GM19455 (cell line): Measurements from ENCODE around the gene FKBP9.
A peak's percentile ranks its signal among the peaks of the same experiment; 100 is the strongest.
"Not testable (repeated sequence)": the region's sequence is repeated elsewhere in the genome, so short reads cannot be mapped to it uniquely, and the experiment has no call there.

Source experiments
- ATAC-seq: cut with Tn5 transposase; IDR thresholded peaks from one replicate; pipeline ENCODE4 v1.9.1; 2021; ENCODE audit not compliant: unreplicated experiment

Gene FKBP9, protein sequence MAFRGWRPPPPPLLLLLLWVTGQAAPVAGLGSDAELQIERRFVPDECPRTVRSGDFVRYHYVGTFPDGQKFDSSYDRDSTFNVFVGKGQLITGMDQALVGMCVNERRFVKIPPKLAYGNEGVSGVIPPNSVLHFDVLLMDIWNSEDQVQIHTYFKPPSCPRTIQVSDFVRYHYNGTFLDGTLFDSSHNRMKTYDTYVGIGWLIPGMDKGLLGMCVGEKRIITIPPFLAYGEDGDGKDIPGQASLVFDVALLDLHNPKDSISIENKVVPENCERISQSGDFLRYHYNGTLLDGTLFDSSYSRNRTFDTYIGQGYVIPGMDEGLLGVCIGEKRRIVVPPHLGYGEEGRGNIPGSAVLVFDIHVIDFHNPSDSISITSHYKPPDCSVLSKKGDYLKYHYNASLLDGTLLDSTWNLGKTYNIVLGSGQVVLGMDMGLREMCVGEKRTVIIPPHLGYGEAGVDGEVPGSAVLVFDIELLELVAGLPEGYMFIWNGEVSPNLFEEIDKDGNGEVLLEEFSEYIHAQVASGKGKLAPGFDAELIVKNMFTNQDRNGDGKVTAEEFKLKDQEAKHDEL

DNA sequence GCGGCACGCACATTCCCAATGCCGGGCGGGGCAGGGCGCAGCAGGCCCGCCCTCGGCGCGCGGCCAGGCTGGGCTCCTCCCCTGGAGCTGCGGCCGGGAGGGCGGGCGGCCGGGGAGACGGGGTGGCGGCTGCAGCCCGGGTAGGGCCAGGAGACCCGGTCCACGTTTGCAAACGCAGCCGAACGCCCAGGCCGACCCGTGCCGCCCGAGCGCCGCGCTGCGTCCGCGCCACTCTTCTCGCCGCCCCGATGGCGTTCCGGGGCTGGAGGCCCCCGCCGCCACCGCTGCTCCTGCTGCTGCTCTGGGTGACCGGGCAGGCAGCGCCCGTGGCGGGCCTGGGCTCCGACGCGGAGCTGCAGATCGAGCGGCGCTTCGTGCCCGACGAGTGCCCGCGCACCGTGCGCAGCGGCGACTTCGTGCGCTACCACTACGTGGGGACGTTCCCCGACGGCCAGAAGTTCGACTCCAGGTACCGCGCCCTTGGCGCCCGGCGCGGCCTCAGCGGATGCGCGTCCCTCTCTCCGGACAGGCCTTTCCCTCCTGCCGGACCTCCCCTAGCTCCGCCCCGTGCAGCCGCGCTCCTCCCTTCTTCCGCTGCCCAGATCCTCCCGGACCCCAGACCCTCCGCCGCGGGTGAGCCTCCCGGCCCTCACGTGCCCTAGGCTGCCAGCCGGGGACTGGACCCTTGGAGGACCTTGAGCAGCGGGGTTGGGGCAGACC lies at the start of gene FKBP9:
Gene FKBP9, plus strand, starts transcription at position 115 of the 720 bp plus-strand sequence. Its CDS starts 134 bp downstream, at position 249.
- ATAC-seq = peak; percentile 90

DNA sequence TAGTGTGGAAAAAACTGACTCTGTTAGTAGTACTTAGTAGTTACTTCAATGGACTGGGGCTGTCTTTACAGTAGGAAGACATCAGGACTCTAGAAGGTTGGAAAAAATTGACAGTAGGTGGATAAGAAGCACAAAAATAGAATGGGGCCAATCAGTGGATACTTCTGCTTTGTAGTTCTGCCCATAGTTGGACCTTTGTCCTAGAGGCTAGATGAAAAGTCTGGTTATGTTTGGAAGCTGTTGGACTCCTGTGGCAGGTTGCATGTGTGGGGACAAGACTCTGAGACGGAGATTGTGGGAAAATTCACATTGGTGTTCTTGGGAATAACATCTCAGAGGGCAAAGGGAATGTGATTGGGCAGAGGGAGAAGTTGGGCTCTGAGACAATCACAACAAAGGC lies 47.0 kb upstream of the FKBP9 start:
- ATAC-seq = no peak

DNA sequence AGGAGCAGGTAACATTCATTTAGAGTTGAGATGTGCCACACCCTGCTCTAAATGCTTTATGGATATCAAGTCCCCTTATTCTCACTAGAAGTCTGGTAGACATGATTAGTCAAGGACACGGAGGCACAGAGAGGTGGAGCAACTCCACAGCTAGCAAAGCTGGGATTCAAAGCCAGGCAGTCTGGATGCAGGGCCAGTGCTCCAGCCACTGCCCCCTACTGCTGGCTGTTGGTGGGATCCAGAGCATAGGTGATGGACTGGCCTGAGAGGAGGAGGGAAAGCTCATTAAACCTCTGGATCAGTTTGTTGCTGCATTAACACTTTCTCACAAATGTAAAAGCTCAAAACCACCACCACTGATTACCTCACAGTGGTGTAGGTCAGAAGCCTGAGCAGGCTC lies 43.1 kb upstream of the FKBP9 start:
- no peak for ATAC-seq

DNA sequence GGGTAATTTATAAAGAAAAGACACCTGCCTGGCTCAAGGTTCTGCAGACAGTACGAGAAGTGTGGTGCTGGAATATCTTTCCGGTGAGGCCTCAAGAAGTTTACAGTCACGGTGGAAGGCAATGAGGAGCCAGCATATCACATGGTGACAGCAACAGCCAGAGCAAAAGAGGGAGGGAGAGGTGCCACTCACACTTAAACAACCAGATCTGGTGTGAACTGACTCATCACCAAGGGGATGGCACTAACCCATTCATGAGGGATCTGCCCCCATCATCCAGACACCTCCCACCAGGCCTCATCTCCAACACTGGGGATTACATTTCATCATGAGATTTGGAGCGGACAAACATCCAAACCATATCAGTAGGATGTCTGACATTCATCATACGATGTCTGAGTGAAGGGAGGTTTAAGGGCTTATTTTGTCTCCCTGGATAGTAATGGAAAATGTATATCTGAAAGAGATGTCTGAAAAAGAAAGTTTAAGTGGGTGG lies 42.2 kb upstream of the FKBP9 start:
- no peak for ATAC-seq

DNA sequence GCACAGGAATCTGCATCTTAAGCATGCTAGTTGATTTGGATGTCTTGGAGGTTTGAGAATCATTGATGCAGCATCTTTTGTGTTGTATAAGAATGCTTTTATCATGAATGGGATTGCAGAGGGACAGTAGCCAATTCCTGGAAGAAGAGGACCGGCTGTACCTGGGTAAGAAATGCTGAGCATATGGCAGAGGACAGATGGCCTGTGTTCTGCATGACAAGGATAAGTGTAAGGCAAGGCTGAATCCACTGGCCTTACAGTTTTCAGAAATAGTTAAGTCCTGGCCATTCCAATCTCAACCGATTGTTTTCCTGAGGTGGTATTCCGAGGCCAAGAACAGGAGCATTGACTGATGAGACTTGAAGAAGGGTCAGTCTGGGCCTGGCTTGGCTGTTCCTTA lies 41.2 kb upstream of the FKBP9 start:
- no peak for ATAC-seq

DNA sequence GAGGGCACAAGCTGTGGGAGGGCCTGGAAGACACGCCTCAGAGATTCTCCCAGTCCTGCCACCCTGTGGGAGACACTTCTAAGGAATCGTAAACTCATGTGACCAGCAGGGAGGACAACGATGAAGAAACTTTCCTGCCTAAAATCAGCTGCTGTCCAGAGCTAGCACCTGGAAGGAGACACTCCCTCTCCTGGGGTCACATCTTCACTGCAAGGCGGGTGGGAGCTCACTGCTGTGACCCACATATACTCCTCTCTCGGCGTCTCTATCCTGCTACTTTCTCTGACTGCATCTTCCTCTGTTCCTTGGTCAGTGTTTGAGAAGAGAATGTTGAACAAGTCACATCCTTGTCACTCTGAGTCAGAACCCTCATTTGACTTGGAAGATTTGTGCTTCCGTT lies 40.2 kb upstream of the FKBP9 start:
- ATAC-seq = not testable (repeated sequence)

DNA sequence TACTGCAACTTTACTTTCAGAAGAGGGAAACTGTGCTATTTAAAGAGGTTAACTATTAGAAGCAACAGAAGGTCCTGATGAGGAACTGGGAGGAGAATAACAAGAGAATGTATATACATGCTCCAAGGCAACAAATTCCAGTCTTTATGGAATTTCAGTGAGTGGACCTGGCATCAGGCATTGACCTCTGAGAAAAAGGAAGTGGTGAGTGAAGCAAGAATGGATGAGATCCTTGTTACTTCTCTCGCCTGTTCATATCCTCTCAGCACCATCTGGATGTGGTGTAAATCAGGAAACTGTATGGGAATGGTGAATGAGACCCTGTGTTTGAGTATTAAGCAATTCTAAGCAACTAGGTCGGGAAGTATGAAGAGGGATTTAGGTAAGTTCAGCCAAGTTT lies 35.3 kb upstream of the FKBP9 start:
- no peak for ATAC-seq

DNA sequence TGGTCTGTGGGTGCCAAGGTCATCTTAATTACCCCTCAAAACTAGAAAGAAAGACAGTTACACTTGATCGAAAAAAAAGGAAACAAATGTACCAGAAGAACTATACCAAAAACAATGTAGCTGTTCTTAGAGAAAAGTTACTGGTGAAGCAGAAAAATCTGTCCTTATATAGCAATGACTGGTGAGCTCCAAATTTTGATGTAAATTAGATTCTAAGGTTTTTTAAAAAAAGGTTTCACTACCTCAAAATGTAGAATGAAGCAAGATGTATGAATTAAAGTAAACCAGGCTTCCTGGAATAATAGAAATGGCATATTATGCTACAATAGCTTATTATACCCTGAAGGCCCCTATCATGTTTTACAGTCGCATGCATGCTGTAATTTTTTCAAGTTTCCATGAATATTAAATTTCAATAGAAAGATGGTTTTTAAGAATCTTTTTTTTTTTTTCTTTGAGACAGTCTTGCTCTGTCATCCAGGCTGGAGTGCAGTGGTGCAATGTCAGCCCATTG lies 28.4 kb upstream of the FKBP9 start:
- ATAC-seq = no peak

DNA sequence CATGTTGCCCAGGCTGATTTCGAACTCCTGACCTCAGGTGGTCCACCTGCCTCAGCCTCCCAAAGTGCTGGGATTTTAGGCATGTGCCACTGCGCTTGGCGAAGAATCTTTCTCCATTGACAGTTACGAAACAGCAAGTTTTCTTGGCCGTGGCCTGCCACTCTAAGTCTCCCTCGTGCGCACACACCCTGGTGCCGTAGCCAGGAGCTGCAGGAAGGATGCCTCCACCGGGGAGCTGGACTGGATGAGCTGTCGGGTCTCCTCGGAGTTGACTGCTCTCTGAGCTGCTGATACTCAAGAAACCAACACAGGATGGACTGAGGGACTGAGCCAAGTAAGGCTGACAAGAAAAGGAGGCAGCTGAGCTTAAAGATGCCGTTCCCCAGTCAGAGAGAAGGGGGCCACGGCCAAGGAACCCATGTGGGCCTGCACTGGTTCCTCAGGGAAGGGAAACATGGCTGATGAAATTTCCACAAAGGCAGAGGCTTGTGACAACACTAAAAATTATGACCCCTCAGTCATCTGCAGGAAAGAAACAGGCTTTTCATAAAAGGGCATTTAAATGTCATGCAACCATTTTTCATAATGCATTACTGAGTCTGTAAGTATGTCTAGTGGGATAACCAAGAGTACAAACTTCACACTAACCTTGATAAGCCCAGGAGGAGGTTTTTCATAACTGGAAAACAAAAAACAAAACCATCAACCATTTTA lies 27.7 kb upstream of the FKBP9 start:
- ATAC-seq = no peak

DNA sequence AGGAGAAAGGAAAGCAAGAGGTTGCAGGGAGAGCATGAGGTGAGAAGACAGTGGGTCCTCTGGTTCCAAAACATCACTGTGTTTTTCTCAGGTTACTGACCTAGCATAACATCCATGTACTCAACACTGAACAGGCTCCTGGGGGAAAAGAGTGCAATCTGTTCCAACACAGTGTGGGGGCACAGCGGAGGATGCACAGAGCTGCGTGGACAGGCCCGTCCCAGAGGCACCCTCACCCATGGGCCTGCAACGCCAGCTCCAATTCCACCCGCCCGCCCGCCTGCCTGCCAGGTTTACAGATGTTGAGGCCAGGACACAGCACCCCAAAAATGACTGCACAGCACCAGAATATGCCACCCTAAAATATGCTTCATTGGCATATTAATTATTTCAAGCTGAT lies 26.9 kb upstream of the FKBP9 start:
- ATAC-seq = no peak

DNA sequence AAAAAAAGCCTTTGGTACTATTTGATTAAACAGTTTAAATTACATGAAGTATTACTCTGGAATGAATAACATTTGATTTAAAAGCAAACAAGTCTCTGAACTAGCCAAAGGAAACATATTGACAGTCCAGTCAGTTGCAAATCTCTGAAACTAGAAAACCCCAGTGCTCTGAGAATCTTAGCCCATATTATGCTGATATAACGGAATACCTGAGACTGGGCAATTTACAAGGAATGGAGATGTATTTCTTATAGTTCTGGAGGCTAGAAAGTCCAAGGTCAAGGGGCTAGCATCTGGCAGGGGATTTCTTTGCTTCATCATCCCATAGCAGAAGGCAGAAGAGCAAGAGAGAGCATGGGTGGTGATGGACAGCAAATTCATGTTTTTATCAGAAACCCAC lies 21.7 kb upstream of the FKBP9 start:
- ATAC-seq = no peak

DNA sequence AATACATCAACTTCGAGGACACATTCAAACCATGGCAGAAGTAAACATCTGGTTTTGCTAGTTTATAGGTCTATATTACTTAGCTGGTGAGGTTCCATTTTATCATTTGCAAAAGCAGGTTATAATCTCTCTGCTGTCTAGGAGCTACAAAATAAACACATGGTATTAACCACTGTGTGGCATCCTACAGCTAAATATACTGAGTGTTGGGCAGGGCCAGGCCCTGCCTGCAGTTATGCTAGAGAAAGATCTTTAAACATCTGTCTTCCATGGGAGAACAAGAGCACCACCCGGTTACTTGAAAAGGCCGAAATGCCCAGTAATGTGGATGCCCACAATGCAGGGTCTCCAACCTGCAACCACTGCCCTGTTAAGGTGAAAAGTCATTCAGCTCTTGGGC lies 20.6 kb upstream of the FKBP9 start:
- ATAC-seq = no peak

DNA sequence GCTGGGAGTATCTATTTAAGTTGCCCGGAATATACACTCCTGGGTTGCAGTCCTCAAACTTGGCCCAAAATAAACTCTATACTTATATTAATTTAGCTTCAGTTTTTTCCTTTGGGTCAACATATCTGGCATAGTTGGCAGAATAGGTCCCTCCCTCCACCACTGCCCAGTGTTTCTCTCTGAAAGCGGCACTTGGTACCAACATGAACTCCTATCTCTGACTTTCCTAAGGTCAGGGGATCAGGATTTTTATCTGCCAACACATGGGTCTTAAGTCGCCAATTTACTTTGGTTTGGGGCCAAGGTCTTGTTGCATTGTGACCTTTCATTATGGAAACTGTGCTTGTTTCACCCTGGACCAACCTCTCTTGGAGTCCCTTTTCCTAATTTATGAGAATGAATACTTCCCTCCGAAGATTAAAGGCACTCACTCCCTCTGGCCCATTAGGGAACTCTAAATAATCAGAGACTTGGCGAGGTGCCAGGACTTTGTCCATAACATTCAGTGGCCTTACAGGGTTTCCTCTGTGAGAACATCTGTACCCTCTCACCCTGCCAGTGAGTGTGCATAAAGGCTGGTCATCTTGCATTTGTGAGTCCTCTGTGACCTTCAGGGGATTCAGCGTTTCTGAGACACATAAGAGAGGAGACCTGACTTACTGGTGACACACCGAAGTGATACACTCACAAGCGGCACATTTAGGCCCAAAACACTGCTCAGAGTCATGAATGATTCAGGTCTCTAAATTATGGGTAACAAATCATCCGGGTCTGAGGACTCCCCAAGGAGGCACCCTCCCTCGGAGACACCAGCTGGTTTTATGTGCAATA lies 19.7 kb upstream of the FKBP9 start:
- ATAC-seq = no peak

DNA sequence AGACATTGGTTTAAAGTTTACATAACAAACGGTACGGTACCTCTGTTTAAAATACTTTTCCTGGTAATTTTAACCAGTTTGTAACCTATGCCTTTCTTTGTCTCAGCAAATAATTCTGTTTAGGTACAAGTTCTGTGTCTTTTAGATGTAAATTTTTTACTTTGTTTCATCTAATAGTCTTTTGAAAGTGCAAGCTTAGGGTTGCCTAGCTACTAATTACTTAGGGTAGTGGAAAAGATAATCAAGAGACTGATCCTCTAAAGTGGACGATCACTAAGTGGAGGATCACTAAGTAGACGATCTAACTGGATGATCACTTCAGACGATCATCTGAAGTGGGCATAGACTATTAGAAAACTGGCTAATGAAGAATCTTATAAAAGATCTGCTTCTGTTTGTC lies 16.1 kb upstream of the FKBP9 start:
- ATAC-seq = no peak

DNA sequence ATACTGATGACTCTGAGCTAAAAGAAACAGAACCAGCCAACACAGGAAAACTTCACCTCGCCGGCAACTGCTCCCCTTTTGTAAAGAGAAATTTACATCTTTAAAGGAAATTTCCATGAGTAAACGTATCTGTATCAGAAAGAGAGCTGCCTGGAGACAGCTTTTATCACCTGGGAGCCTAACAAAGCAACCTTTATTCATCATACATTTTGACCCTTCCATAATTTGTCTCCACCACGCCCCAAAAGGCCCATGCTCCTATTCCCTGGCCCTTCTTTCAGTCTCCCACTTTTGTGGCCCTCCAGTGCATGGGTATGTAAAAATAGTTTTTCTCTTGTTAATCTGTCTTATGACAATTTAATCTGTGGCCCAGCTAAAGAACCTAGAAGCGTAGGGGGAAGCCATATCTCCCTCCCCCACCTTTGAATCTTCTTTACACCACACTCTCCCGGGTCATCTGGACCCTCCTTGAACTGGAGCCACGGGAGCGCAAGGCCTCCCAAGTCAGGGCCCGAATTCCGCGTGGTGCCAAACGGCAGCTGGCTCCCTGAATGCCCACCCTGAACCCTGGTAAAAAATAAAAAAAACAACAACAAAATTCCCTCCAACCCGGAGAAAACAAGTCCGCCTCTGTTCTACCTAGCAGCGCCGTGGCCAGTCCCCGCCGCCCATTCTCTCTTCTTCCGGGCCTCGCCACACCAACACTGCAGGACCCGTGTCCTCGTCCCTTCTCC lies 15.4 kb upstream of the FKBP9 start:
- ATAC-seq = peak; percentile 13

DNA sequence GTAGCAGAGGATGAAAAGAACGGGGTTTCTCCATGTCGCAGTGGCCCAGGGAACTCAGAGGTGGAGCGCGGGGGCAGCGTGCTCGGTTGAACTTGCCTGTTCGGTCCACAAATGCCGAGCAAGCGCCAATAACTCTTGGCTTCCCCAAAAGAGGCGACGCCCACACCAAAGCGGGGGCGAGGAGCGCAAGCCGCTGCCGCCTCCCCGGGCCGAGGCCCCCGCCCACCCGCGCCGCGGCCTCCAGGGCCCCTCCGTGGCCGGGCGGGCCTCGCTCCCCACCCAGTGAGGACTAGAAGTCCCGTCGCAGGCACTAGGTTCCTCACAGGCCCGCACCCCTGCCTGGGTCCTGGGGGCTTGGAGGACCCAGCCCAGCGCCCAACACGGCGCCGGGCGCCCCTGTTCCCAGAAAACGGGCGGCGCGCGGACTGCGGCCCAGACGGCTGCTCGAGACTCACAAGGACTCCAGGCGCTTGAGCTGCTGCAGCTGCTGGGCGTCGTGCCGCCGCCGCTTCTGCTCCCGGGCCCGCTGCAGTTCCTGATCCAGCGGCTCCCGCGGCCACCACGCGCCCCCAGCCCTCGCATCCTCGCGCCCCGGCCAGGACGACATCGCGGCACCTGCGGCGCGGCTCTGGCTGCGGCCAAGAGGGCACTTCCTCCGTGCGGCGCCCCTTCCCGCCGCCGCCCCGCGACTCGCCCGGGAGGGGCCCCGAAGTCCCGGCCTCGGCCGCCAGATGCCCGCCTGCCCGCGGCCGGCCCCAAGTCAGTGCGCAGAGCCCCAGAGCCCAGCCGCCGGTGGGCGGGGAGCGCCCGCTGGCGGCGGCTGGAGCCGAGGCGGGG lies 14.6 kb upstream of the FKBP9 start:
- ATAC-seq = peak; percentile 82

DNA sequence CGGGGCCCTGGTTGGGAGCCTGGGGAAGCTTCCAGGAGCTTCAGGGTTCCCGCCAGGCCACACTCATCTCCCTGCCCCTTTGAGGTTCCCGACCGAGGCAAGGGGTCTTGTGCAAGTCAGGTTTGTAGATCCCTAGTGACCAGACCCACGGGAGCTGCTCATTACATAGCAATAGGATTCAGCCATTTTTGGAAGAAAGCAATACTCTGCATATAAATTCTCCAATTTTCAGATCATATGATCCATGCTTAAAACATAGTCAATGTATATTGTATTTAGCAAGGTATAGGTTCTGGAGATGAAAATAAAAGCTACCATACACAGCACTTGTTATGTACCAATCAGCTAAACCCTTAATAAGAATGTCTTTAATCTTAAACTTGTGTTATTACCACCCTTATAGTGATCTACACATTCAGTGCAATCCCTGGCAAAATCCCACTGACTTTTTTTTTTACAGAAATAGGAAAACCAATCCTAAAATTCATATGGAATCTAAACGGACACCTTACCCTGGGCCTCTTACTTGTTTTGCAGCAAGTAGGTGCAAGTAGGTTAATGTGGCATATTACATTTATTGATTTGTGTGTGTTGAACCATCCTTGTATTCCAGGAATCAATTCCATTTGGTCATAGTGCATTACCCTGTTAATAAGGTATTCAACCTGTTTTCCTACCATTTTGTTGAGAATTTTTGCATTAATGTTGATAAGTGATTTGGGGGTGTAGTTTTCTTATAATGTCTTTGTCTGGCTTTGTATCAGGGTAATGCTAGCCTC lies 13.8 kb upstream of the FKBP9 start:
- peak; percentile 2 for ATAC-seq

DNA sequence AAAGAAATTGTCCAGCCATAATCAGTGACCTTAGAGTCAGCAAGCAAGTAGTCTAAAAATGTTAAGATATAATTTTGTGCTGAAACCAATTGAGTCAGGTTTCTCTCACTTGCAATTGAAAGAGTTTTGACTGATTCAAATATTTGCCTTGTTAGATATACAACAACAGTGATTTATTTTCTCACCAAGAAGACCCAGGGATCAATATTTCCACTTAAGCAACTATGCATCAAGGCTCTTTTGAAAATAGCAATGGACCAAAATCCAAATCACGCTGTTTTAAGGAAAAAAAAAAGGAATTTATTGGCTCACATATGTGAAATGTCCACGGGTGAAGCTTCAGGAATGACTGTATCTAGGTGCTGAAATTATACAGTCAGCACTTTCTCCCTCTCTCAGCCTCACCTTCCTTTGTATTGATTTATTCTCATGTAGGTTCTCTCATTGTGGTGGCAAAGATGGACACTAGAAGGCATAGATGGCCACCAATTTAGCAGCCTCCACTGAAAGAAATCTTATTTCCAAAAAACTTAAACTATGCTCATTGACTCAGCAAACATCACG lies 9.7 kb upstream of the FKBP9 start:
- ATAC-seq = no peak
